Activated CD8-positive, alpha-beta memory T cell treated with anti-CD3 and anti-CD28 coated beads, Interleukin-2, amount 50 U/mL, for 4 hours (primary cell): ENCODE measurements around the gene DOK3.

Experiments
- DNase-seq: peaks from one replicate; pipeline ENCODE4 v3.0.0-alpha.2; 2020

Gene DOK3

DNA sequence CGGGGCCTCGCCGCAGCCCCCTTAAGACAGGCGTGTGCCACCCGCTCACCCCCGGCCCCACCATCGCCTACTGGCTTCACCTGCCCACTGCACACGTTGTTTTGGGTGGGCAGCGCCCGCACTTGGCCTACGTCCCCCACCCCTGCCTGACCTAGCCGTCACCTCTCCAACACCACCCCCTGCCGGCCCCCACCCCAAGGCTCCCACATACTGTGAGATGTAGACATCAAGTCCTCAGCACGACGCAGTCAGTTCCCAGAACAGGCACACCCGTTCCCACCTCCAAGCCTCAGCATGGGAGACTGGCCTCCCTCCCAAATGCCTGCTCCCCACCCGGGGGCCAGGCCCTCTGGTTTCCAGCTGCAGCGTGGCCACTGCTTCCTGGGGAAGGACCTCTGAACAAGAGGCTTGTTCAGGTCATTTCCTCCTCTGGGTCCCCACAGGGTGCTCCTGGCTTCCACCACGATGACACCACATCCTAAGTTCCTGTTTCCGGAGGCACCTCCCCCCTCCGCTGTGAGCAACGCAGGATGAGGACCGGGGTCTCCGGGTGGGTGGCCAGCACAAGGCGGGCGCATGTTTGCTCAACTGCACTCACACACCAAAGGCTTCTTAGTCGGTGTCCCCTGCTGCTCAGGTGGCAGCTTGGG, 47.5 kb downstream of the DOK3 start:
- no peak for DNase-seq

DNA sequence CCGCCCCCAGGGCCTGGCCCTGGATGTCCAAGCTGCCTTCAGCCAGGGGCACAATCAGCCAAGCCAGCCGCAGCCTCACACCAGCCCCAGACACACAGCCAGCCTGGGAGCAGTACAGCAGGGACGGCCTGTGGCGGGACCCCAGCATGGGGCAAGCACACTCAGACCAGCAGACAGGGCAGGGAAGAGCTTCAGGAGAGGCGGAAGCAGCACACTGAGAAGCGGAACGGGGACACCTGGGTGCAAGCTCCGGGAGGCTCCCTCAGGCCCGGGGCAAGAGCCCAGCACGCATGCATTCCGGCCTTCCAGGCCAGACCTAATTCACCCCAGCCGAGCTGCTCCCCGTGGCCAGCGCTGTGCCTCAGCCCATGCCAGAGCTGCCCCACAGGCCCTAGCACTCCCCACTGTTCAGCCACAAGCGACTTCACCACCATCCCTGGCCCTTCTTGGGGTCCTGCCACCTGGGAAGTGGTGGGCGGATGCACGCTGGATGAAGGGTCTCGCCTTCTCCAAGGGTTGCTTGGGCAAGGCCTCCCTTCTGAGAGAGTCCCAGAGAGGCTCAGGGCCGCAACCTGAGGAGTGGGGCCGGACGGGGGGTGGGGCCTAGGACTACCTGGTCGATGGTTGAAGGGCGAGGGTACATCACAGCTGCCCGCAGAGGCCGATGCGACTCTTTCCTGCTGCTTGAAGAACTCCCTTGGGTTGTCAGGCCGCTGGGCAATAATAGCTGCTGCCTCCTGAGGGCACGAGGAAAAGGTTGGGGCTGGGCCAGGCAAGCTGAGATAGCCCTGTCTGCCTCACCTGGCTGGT, 49.6 kb downstream of the DOK3 start:
- peak; percentile 13 for DNase-seq

DNA sequence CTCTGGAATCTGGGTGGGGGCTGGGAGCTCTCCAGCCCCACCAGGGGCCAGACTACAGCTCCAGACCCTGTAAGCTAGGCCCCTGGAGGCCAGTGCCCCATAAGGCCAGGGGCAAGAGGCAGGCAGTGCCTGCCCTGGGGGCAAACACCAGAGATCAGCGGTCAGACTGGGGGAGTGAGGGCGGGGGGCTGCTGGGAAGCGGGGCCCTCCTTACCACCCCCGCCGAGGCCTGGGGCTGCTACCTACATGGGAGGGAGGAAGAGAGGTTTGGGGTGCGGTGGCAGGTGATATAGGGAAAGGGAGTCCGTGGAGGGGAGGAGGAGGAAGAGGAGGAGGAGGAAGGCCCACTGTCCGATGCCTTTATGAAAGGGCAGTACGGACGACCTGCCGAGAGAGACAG, 50.3 kb downstream of the DOK3 start:
- no peak for DNase-seq

DNA sequence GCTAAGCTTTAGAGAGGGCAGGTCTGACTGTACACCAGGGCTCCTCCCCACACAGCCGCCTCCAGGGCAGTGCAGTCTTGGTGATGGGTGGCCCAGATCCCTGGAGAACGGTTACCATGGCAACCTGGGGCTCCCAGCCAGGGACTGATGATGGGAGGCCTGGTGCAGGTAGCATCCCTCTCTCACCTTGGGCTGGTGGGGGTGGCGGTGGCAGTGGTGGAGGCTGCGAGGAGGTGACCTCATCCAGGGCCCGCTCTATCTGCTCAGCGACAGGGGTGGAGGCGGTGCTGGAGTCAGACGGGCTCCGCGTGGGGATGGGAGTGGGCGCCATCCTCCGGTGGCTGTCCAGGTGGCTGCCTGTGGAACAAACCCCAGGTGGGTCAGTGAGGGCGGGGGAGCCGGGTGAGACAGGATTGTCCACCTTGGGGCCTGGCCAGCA, 50.7 kb downstream of the DOK3 start:
- DNase-seq, result no peak

DNA sequence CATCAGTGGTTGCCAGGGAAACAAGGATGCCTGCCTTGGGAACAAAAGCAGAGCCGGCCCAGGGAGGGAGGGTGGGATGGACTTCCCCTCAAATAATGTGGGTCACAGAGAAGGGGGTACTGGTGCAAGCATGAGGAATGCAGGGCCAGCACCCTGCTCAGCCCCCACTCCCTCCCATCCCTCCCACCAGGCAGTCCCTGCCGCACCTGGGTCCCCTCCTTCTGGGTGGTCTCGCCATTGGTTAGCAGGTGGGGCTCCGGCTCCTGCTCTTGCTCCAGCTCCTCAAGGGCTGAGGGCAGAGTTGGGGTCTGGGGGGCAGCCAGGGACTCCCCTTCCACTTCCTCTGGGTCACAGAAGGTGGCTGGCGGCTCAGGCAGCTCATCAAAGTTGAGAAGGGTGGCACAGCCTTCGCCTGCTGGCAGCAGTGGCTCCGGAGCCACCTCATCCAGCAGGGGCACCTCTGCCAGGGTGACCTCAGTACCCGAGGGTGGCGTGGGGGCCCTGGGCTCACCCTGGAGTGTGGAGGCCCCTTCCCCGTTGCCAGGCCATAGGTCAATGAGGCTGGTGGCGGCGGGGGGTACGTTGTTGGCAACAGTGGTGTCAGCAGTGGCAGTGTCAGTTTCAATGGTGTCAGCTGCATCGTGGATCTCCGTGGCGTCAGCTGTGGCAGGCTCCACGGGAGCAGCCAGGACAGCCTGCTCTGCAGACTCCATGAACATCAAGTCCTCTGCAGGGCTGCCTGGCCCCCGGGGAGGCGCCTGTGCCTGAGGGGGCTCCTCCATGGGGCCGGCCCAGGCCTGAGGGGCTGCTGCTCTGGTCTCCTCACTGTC, 51.6 kb downstream of the DOK3 start:
- DNase-seq, result no peak

DNA sequence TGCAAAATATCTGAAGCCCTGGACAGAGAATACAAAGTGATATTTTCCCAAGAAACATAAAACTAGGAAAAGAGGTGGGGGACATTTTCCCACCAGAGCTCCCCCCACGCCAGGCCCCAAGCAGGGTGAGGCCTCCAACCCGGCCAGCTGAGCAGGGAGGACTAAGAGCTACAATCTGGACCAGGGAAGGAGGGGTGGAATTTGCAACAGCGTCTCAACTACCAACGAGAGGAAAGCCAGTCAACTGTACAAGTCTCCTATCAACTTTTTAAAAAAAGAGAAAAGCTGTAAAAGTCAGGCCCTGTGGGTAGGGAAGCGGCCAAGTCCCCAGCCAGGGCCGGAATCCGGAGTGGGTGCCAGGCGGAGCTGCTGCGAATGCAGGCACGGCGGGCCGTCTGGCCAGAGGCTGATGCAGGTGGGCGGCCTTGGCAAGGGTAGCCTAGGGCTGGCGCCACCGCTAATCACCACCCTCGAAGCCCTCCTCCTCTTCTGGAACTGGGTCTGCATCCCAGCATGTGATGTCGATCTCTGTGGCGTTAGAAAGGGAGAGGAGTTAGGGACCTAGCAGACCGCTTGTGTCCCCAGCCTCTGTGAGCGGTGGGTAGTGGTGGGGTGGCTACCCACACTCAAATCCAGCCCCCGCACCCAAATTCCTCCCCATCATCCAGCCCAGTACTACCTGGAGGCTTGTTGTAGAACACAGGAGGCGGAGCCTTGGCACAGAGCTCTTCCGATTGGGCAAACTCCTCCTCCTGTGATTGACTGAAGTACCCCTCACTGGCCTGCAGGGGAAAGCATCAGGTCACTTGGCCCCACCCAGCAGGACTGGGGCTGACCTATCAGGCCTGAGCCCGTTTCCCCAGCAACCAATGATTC, 52.4 kb downstream of the DOK3 start:
- DNase-seq, result peak; percentile 24

DNA sequence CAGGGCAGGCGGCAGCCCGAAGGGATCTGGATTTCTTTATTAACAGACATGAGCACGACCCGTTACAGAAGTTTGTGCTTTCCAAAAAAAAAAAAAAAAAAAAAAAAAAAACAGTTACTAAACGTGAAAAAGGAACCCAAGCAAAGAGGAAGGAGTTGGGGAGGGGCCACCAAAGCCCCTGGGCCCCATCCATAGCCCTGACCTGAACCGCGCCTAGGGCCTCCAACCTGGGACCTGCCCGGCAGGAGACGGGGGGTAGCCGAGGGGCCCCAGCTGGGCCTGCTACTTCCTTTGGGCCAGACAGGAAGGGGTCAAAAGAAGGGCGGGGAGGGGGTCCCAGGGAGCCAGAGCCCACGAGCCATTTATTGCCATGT, 53.0 kb downstream of the DOK3 start:
- no peak for DNase-seq

DNA sequence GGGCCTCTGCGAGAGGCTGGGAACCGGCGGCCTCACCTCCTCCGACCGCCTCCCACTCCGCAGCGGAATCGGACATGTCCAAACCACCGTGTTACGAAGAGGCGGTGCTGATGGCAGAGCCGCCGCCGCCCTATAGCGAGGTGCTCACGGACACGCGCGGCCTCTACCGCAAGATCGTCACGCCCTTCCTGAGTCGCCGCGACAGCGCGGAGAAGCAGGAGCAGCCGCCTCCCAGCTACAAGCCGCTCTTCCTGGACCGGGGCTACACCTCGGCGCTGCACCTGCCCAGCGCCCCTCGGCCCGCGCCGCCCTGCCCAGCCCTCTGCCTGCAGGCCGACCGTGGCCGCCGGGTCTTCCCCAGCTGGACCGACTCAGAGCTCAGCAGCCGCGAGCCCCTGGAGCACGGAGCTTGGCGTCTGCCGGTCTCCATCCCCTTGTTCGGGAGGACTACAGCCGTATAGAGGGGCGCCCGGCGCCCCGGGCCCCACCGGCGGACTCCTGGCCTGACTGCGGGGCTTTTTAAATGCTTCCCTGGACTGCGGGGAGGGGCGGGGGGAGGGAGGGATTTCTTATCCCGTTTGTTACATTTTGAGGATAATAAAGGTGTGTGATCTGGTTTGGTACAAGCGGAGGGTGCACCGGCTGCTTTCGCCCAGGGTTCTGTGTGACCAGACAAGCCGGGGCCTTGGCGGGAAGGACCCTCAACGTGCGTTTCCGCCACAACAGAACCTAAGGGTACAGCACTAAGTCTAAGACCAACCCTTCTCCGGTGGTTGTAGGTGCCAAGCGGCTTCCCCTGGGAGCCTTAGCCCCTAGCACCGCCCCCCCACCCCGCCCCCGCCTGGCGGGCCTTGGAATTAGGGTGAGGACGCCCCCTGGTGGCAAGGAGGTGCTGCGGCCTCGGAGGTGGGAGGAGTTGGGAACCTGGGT, 53.7 kb downstream of the DOK3 start:
- DNase-seq, result peak; percentile 96

DNA sequence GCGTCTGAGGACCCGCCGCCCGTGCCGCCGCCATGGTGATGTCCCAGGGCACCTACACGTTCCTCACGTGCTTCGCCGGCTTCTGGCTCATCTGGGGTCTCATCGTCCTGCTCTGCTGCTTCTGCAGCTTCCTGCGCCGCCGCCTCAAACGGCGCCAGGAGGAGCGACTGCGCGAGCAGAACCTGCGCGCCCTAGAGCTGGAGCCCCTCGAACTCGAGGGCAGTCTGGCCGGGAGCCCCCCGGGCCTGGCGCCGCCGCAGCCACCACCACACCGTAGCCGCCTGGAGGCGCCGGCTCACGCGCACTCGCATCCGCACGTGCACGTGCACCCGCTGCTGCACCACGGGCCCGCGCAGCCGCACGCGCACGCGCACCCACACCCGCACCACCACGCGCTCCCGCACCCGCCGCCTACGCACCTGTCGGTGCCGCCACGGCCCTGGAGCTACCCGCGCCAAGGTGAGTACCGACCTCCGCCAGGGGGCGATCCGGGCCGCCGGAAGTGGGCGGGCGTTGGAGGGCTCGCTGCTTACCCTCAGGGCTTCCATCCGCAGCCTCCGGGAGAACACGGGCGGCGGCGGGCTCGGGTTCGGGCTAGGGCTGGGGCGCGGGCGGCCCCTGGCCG, 54.5 kb downstream of the DOK3 start:
- DNase-seq, result peak; percentile 95

DNA sequence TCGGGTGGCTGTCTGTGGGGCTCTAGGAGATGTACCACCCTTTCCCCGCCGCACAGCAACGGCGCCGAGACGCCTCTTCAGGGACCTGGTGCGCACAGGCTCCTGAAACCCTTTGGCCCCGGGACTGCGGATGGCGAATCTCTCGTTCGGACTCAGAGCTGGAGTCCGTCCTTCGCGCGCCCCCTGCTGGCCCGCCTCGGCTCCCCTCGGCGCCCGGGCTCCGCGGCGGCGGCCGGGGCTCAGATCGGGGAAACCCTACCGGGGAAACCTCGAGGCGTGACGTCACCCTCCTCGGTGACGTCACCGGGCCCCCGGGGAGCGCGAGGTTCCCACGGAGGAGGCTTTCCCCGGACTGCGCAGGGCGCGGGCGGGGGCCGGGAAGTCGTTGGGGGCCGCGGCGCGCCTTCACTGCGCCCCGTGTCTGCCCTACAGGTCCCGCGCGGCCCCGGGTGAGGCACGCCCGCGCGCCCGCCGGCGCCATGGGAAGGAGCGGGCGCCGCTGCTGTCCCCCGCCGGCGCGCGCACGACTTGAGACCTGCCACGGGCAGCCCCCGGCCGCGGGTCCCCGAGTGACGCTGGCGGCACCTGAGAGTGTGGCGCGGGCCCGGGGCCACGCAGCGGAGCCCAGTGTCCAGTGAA, 55.1 kb downstream of the DOK3 start:
- peak; percentile 97 for DNase-seq

DNA sequence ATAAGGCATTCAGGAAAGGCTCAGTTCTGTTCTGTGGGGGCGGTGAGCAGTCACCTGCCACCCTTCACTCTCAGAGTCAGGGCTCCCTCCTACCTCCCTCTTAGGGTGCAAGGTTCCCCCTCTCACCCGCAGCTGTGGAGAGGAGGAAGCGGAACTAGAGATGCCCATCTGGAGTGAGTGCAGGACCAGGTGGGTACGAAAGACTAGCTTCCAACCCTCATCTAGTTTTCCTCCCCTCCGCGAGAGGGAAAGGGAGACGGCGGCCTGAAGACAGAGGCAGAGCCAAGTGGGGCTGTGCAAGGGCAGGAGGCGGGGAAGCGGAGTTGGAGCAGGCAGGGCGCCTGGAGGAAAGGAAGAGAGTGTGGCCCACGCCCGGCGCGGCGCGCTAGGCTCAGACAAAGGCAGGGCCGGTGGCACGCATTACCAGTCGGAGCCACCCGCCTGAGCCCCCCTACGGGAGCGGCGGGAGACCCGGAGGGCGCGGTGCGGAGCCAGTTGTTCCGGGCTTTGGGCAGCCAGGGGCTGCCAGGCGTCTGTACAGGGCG, 55.7 kb downstream of the DOK3 start:
- DNase-seq, result no peak

DNA sequence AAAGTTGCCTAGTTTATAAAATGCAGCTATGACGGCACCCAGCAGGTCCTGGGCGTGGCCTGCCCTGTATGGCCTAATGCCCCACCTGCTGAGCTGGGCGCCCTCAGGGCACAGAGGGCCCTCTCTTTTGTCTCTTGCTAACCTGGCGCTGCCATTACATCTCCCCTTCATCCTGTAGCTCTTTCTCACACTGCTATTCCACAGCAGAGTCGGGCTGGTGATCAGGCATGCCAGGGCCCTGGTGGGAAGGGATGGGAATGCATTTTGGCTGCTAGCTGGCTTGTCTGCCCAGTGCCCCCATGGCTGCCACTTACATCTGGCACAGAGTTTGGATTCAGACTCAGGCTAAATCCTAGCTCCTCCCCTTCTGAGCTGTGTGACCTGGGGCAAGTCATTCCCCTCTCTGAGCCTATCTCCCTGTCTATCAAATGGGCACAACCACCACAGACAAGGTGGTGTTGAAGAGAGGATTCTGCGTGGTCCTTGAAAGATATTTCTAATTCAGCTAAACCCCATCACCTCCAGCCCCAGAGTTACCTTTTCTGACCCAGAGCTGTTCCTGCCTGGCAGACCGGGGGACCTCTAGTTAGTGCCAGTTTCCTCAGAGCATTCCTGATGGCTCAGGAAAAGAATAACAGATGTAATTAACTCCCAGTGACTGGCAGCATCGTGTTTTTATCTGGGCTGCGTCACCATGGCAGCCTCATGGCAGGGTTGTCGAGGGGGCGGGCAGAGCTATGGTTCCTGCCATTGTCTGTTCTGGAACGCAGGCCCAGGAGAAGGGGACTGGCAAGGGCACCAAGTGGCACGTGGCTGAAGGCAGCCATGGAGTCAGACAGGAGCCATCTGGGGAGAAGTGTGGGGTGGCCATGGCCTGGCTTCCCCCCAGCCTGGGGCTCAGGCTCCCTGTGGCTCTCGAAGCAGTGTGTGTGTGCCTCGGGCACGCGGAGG, 56.7 kb downstream of the DOK3 start:
- no peak for DNase-seq
